AG20443 (cell line): Measurements from ENCODE around the gene DTNBP1.

Source experiments
- DNase-seq: peaks from one replicate; pipeline ENCODE4 v3.0.0; 2012; ENCODE audit warnings: low spot score, mixed read lengths

Gene DTNBP1

DNA sequence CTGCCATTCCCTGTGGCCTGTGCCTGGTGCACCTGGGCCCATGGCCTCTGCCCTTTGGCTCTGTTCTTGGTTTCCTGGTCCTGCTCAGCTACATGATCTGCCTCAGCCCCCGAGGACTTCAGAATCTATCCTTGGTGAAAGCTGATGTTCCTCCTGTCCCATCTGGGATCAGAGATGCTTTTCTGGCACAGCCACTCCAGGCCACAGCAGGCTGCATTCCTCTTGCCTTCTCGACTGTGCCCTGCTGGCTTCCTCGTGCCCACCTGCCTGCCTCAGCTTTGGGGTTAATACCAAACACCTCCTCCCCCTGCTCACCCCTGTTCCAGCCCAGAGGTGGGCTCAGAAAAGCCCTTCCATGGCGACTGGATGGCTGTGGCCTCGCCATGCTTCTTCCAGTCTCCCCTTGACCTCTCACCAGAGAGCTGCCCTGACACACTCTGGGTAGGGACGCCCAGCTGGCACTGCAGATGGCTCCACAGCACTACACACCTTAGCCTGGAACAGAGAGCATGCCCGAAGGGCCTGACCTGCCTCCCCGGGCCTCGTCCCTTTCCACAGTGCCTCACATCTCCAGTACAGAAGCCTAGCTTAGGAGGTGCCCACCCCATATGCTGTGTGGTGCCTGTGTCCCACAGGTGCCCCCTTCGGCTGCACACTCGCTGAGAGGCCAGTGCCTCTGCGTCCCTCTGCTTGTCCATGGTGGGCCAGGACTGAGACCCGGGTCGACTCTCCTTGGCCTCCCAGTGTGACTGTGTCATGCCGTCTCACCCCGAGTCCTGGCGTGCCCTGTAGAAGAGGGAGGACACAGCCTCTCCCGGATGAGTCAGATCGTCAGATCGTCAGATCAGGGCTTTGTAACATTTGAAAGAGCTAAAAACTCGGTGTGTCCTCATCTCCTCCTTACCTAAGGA lies 148.8 kb downstream of the DTNBP1 start:
- DNase-seq = peak; percentile 67

DNA sequence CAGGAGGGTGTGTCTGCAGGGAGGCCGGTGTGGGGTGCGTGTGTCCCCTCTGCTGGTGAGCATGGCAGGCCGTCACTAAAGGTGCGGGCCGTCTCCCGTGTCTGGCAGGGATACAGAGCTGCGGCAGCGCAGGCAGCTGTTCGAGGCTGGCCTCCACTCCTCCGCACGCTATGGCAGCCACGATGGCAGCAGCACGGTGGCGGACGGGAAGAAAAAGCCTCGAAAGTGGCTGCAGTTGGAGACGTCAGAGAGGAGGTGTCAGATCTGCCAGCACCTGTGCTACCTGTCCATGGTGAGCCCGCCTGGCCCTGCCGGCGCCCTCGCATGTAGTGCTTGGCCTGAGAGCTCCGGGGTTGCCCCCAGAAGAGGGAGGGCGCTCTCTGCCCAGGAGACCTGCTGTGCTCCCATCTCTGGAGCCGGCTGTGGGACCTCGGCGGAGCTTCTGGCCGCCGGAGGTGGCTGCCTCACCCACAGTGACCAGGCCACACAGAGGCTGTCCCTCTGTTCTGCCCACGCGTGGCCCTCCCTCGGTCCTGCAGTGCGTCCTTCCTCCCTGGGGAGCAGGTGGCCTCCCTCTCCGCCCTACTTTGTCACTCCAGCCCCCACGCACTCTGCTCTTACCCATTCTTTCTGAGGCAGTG lies 149.6 kb downstream of the DTNBP1 start:
- no peak for DNase-seq

DNA sequence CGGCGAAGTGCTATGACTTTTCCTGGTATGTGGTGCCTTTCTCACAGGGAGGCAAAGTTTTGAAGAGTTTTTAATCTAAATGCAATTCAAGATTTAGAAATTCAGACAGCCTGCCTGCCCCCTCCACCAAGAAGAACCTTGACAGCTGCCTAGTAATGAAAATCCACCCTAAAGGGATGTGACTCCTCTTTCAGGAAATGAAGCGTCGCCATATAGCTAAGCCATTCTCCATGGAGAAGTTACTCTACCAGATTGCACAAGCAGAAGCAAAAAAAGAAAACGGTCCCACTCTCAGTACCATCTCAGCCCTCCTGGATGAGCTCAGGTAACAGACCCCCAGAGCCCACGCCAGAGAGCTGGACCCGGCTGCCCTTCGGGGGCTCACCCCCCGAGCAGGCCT lies 150.1 kb downstream of the DTNBP1 start:
- no peak for DNase-seq

DNA sequence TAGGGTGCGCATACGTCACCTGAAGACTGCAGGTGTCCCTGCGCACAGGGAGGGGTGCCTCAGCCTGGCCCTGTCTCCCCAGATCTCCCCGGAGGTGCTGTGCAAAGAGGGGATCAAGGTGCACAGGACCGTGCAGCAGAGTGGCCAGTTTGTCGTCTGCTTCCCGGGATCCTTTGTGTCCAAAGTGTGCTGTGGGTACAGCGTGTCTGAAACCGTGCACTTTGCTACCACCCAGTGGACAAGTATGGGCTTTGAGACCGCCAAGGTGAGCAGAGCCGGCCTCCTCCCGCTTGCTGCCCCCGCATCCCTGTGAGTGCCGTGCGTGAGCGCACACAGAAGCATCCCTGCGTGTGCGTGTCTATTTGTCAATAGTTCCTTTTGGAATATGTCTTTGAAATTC lies 150.7 kb downstream of the DTNBP1 start:
- no peak for DNase-seq

DNA sequence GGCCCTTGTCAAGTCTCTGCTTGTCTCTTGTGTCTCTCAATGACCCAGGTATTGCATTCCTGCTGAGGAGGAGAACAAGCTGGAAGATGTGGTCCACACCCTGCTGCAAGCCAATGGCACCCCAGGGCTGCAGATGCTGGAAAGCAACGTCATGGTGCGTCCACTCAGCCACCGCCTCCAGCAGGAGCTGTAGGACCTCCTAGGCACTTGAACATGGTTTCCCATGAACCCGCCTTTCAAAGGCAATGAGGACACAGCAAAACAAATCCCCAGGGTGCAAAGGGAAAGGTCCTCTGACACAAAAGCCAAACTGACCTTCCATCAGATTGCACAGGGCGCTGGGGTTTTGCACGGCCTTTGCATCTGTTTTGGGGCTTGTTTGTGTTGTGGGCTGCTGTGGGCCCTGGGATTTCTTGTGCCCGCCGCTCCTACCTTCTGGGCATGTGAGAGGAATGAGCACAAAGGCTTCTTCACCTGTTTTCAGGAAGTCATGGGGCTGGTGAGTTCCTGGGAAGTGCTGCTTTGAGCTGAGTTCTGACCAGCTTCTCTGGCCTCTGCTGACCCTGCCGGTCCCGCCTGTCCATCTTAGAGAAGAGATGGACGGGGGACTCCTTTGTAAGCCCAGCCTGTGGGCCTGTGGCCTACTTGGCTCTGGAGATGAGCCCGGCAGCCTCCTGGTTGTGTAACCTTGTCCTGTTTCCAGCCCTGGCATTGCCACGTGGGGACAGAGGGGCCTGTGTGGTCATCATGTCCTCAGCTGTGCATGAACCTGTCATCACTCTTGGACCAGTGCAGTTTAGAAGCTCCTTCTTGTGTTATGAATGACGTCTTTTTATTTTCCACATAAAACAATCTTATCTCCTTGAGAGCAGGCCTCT lies 151.3 kb downstream of the DTNBP1 start:
- DNase-seq = no peak

DNA sequence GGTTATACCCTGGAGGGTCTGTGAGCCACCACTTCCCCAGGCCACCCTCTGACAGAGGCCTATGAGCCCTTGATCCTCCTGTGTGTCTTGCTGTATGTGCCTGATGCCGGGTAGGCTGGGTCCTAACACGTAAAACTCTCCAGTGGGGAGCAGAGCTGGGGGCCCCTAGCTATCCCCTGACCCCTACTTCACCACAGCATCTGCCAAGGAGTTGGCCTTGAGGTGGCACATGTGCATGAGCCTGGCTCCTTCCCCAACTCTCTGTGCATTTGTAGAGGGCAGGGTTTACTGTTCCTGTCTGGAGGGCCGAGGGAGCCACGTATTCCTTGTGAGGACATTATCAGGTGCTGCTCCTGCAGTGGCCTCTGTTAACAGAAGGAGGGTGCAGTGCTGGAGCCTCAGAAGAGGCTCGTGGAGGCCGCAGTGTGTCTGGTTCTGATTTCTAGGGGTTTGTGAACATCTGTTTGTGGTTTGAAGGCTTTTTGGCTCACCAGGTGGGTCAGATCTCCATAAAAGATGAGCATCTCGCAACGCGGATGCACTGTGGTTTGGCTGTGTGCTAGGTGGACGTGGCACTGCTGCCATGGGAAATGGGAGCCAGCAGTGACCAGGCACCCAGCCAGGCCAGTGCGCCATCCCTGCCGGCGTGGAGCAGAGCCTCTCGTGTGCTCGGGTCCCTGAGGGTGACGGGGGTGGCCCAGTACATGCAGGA lies 152.1 kb downstream of the DTNBP1 start:
- no peak for DNase-seq

DNA sequence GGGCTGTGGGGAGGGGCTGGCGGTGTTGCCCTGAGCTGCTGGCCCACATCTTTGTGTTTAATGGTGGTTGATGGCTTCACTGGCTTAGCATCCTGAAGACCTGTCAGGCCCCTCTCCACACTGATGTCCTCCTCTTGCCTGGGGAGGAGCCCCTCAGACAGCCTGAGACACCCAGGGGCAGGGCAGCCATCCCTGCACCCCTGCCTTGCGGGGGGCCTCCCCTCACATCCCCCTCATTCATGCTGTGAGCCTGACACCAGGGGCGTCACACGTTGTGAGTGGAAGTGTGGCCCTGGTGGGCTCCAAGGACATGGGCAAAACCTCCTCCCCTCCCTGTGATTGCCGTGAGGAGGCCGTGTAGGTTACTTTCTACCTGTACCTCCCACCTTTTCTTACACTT lies 152.7 kb downstream of the DTNBP1 start:
- DNase-seq = no peak

DNA sequence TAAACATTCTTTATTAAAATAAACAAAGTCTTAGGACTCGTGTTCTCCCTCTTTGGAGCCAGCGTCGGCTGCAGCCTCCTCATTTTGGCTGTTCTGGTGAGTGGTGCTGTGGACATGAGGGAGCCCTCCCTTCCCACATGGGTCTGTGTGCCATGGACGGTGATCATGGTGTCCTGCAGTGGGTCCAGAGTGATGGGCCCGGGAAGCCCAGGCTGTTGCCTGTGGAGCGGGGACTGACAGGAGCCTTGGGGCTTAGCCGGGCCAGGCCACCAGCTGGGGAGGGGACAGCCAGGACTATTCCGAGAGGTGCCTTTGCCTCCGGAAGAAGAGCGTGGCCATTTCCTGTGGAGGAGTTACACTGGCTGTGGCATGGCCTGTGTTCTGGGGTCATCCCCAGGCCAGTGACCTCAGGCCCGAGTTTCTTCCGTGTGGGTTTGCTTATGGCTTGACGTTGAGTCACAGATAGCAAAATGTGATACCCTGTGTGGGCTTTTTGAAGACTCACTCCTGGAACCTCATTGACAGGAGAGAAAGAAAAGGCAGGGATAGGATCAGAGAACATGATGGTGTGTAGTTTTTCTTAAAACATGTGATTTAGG lies 153.4 kb downstream of the DTNBP1 start:
- no peak for DNase-seq

DNA sequence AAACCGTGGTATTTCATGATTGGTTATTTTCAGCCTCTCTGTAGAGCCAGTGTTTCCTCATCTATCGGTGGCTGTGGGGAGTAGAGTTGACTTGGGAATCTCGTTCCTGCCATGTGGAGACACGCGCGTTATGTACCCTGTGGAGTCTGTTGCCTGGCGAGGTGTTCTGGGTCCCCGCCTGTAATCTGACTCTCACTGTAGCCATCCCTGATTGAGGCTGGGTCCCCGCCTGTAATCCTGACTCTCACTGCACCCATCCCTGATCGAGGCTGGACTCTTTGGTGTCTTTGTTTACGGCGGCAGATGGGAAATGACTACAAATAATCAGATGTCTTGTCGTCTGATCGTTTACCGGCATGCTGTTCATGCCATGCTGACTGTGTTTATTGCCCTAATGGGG lies 153.9 kb downstream of the DTNBP1 start:
- DNase-seq = no peak

DNA sequence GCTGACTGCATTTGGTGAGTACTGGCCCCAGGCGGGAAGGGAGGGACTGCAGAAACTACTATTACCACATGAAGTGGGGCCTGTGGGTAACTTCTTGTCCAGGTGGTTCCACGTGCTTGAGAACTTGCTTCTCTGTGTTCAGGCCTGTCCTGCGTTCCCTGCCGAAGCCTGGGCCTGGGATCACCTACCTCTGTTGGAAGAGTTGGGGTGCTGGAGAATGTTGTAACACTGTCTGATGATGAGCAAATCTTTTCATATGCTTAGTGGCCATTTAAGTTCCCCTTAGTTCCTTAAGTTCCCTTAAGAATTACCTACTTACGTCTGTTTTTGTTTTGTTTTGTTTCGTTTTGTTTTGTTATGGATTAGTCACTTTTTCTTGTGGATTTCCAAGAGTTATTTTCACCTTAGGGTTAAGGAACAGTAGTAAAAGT lies 154.4 kb downstream of the DTNBP1 start:
- DNase-seq = no peak

DNA sequence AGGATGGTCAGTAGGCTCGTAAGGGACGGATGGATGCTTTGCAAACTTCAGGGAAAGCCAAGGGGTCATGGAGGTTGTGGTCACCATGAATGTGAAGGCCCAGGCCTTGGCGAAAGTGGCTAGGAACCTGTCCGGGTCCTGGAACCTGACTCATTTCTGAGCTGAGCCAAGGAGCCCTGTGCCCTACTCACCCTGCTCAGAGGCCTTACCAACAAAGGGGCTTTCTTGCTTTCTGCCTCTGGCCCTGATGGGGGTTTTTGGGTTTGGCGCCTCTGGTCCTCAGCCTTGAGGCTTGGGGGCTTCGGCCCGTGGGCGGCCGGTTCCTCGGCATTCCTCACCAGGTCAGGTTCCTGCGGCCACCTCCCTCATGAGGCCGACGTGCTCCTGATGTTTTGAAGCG lies 155.1 kb downstream of the DTNBP1 start:
- no peak for DNase-seq

DNA sequence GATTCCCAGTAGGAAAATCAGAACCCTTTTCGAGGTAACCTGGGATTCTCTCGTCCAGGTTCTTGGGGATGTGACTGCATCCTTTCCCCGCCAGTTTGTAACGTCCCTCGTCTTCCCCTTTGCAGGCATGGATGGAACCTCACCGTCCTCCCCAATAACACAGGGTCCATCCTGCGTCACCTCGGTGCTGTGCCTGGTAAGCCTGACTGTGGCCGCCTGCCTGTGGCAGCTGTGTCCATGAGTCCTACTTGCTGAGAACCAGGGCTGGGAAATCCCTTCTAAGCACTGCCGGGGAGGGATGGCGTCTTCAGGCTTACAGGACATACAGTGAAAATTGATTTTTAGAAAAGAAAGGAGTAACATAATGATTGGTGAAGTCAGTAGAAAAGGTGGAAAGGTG lies 155.6 kb downstream of the DTNBP1 start:
- no peak for DNase-seq

DNA sequence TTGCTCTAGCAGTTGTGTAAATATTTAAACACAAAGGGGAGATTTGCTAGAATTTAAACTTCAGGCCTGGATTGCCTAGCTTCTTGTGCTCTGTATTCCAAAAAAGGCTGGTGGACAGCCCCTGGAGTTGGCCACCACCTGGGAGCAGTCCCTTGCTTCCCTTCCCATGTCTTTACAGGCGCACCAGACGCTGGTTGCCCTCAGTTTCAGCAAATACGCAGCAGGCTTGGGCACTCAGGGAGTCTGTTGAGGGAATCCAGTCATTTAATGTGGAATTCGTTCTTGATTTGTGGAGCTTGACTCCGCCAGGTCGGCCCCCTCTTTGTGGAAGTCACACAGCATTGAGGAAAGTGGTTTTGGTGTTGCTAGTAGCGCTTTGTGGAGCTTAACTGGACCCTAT lies 156.8 kb downstream of the DTNBP1 start:
- DNase-seq = no peak

DNA sequence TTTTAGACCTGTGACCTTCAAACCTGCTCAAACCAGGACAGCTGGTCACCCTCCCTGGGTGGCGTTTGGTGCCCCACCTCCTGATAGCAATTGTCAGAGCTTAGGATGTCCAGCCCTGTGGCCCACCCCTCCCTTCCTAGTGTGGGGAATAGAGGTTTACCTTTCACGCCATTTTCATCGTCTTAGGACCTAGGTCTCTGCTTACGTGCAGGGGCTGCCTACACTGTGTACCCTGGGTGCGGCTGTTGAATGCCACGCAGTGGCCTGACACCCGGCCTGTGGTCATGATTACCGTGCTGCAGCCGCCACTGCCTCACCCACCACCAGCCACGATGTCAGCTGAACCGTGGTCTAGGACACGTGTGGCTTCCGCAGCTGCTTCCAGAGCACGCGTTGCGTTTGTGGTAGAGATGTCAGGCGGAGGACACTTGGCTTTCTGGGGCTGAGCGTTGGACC lies 157.3 kb downstream of the DTNBP1 start:
- DNase-seq = no peak

DNA sequence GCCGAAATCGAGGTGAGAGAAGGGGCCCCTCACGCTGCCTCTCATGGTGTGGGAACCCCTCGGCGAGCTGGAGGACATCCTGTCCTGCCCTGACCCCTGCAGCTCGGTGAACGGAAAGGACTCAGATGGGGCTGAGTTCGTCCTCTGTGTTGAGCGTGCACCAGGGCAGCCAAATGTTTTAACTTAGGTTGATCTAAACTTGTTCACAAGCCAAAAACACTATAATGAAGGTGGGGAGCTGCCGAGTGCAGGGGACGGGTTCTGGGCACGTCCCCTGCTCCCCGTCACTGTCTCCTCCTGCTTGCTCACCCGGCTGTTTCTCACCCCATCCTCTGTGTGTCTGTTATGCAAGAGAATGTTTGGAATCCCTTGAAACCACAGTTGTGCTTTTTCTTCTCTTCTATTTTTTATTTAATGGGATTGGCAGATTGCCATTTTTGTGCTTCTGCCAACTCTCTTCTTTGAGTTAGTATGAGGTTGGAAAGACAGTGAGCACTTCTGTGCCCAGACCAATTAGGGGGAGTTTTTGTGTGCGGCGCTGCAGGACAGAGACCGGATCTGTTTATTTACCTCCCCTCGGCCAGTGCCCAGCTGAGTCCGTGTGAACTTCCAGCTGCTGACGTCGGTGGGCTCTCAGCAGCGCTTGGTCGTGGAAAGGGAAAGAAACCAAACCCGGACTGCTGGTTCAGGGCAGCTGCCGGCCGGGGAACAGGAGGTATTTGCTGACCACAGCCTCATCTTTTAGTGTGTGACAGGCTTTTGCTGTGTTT lies 158.1 kb downstream of the DTNBP1 start:
- peak; percentile 87 for DNase-seq

DNA sequence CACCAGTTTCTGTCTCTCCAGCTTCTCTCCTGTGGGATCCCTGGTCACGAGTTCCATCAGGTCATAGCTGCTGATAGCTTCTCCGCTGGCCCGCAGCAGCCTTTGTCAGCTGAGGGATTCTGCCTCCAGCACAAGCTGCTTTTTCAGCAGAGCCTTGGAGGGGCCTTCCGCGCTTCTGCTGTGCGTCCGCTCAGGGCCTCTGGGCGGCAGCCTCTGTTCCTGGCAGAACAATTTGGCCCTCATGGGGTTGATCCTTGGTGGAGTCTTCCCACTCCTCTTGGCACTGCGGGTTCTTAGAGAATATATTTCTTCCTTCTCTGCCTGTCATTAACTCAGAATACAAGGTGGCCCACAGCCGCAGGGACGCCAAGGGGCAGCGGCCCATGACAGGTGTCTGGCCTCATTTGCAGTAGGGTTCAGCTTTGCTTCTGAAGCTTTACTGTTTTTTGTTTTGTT lies 158.8 kb downstream of the DTNBP1 start:
- DNase-seq = no peak

DNA sequence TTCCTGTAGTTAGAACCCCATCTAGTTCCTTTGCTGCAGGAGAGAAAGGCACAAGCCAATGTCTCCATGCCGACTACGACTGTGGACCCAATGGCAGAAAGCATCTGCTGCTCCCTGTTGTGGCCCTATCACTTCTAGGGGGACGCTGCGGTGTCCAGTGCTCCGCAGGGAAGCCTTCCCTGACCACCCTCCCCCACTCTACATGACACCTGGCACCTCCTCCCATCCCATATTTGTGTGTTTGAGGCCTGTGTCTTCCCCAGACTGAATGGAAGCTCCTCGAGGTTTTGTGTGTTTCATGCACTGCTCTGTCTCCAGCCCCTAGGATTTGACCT lies 159.5 kb downstream of the DTNBP1 start:
- no peak for DNase-seq

DNA sequence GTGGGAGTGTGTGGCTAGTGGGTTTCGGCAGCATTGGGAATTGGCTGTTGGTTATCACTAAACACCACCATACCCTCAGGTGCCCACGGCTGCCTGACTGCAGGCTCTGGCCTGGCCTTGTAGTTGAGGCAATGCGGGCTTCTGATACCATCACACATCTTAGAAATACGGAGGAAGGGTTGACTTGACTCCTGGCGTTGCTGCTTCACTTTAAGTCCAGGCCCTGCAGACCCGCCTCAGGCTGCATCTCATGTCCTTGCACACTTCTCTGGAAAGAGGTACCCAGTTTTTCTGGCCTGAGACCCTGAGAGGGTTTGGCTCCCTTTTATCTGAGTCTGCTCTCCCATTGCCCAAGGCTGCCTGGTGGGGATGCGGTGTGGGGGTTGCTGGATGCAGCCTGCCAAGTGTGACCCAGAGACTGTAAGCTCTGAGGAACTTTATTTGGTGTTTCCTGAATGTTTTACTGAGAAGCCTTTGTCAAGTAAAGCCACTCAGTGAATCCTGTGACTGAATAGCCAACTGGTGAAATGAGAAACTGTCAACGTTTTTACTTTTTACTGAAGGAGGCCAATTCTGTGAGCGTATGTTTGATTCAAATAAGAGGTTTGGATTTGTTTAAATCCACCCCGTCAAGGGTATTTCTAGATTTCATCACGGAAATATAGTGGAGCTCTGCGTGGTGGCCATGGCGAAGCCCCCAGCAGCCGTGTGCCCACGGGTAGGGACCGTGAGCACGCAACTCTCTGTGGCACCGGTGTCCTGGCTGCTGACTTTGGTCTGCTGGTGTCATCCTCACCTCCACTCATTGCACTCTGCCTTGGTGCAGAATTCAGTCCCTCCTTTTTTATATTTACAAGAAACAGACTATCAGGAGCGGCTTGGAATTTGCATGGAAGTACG lies 160.1 kb downstream of the DTNBP1 start:
- DNase-seq = no peak

DNA sequence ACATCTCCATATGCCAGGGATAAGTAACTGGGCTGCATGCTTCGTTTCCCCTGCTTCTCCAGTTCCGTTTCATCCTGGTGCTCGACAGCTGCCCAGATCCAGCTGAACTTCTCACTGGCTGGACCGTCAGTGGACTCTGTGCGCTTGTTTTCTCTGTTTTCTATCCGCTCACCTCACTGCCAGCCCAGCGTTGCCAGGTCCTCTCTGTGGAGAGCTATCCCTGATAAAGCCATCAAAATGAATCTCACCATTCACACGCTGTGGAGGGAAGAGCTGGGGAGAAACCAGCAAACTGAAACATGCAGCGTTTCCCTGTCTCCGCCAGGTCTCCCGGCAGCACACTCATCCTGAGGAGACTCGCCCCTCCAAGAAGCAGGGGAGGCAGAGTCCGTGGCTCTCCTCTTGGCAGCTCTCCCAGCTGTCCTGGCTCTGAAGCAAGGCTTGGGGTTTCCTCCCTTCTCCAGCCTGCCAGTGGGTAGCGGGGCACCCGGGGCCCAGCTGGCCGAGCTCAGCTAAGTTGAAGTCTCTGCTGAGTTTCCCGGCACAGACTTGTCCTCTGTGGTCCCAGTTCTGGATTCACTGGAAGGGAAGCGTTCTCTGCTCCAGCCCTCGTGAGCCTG lies 160.9 kb downstream of the DTNBP1 start:
- DNase-seq = peak; percentile 41
